ENCODE results near the gene PPP2R1B. TPM values are rescaled to one million over a fixed set of nuclear protein-coding genes. Genes with fewer than 3 reads are reported as not detected.
A peak's percentile ranks its signal among the peaks of the same experiment; 100 is the strongest.

The PPP2R1B gene
- total RNA-seq (2021; fragmentation: NEBNext Ultra II Directional; extraction: Animal tissue kit (Norgen Biotek cat#: 25700)) (86.2 and 87.0 TPM in 2 replicates), polyA plus RNA-seq (2011; rRNA removed) (23.1 and 25.8 TPM in 2 replicates), polyA minus RNA-seq (2011; rRNA and poly(A)+ RNA removed) (119 and 158 TPM in 2 replicates)
- polyA plus RNA-seq (2011; cell fraction: cytosol; rRNA removed), result 33.3 TPM
- 17.5 TPM for polyA plus RNA-seq (2011; cell fraction: nucleus; rRNA removed)
- polyA plus RNA-seq (2012, experiment 1 of 2), result 35.9 to 67.6 TPM (median 46.9 TPM) in 4 replicates
- 3.2 TPM for polyA plus RNA-seq (2012, experiment 2 of 2)
- polyA plus RNA-seq (2013, experiment 1 of 2), result 30.1 TPM
- polyA plus RNA-seq (2013, experiment 2 of 2), result 30.8 TPM
- polyA minus RNA-seq (2011; cell fraction: cytosol; rRNA and poly(A)+ RNA removed), result 49.3 TPM
- polyA minus RNA-seq (2011; cell fraction: nucleus; rRNA and poly(A)+ RNA removed), result 46.8 TPM
- long read RNA-seq, experiment 1, full-length matches to known transcripts, result 11 of 58 reads
- long read RNA-seq, experiment 1, partial matches to known transcripts, result 23 of 58 reads
- long read RNA-seq, experiment 1, other reads (novel, unspliced or antisense), result 24 of 58 reads
- long read RNA-seq, experiment 2, full-length matches to known transcripts, result 35 of 44 reads
- long read RNA-seq, experiment 2, partial matches to known transcripts, result 2 of 44 reads
- long read RNA-seq, experiment 2, other reads (novel, unspliced or antisense), result 7 of 44 reads

DNA sequence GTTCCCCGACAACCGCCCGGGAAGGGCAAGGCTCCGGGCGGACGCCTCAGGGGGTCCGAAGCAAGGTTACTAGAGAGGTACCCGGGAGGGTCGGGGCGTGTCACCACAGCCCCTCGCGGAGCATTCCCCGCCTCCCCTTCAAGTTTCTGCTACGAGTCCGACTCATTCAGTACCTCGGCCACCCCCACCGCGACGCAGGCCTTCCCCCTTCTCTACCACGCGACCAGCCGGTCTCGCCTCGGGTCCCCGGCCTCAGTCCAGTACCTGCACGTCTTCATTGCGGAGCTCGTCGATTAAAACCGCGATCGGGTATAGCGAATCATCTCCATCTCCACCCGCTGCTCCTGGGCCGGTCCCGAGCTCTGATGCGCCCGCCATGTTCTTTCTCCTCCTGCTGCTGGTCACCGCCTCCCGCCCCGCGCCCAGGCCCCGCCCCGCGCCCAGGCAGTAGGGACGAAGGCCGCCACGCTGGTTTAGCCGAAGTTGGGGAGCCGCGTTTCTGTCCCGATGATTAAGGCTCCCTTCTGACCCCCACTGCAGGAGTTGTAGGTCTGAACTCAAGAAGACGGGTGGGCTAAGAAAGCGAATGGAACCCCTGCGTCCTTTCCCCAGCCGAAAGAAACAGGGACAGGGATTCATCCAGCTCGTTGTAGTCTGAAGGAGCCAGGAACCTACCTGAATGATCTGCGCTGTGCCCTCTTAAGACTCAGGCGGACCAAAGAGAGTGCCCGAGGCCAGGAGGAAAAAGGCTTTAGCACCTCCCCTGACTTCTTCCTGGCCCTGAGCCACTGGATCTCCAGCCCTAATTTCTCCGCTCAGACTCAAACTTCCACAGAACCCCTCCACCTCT, at the start of gene PPP2R1B:
TSS of gene PPP2R1B (minus strand) at position 406 of the 850 bp plus-strand sequence. CDS start at position 378, 28 bp downstream.
- peaks cover 0 to 9% (median 5%) of the 10 kb centered on the region in 4 experiments; a peak in 4 of 7 replicates for H3K4me1 ChIP-seq (replicated peaks in 1 of 4; ENCODE audit: control insufficient read depth in 3 of 4, insufficient read depth in 4 of 4, low read length in 3 of 4)
- peak within 1 kb of the TSS; percentile 84 to 88 for H3K4me2 ChIP-seq (ENCODE audit: insufficient read depth in 1 of 2, low read depth in 2 of 2, low read length in 2 of 2)
- no peaks in the 10 kb centered on the region for H3K9me3 ChIP-seq (ENCODE audit: insufficient read depth in 2 of 2, low read depth in 1 of 2, low read length in 1 of 2)
- peak within 1 kb of the TSS; percentile 99 for H3K18ac ChIP-seq (ENCODE audit: extremely low read depth, low read length)
- peak within 1 kb of the TSS; percentile 74 to 91 (median 82) for H3K9ac ChIP-seq (replicated peaks in 1 of 4; ENCODE audit: extremely low read depth in 1 of 4, low read depth in 3 of 4, low read length in 3 of 4)
- peak; percentile 58 for FAIRE-seq
- no peak within 1 kb of the TSS for H2AK5ac ChIP-seq (ENCODE audit: low read depth, low read length)
- H3K36me3 ChIP-seq (ENCODE audit: control insufficient read depth in 2 of 4, insufficient read depth in 4 of 4, low read length in 3 of 4), result peaks cover 0 to 27% (median 12%) of the 10 kb centered on the region in 4 experiments; a peak in 5 of 8 replicates
- H4K5ac ChIP-seq (ENCODE audit: insufficient read length, low read depth, low read length), result peak within 1 kb of the TSS; percentile 100
- H3K27me3 ChIP-seq (replicated peaks in 1 of 4; ENCODE audit: control insufficient read depth in 3 of 4, extremely low read depth in 1 of 4, insufficient read depth in 3 of 4, low read length in 3 of 4), result no peaks in the 10 kb centered on the region
- peak within 1 kb of the TSS; percentile 96 for H4K91ac ChIP-seq (replicated peaks; ENCODE audit: insufficient read length, low read length)
- H3K4me3 ChIP-seq (ENCODE audit: extremely low read depth in 1 of 4, insufficient read depth in 2 of 4, low read depth in 3 of 4, low read length in 4 of 4), result peak within 1 kb of the TSS; percentile 83 to 97 (median 91)
- H2BK5ac ChIP-seq (ENCODE audit: low read depth, low read length), result peak within 1 kb of the TSS; percentile 91
- H2BK12ac ChIP-seq (ENCODE audit: low read depth, low read length), result peak within 1 kb of the TSS; percentile 56; the same call in 1 of the 2 replicates
- H4K20me1 ChIP-seq (replicated peaks in 1 of 2; ENCODE audit: control insufficient read depth in 1 of 2, insufficient read depth in 2 of 2, low read length in 2 of 2), result peaks cover 2 to 3% of the 10 kb centered on the region in 2 experiments
- H4K8ac ChIP-seq (ENCODE audit: extremely low read depth, insufficient read depth, low read length), result peak within 1 kb of the TSS; percentile 94
- H3K79me2 ChIP-seq (ENCODE audit: control insufficient read depth in 1 of 2, insufficient read depth in 2 of 2, low read length in 2 of 2), result peaks cover 0 to 25% of the 10 kb centered on the region in 2 experiments; a peak in 2 of 4 replicates
- no peaks in the 10 kb centered on the region; the same call in 1 of the 2 replicates for H3K79me1 ChIP-seq (ENCODE audit: low read depth, low read length)
- H2BK15ac ChIP-seq (ENCODE audit: low read length), result 0 out of 2 replicates have a peak within 1 kb of the TSS, but pooled peaks have one; percentile 36
- peak within 1 kb of the TSS; percentile 95 for H3K56ac ChIP-seq (replicated peaks; ENCODE audit: insufficient read length, low read depth, low read length)
- H3K4ac ChIP-seq (replicated peaks; ENCODE audit: insufficient read length, low read depth, low read length), result peak within 1 kb of the TSS; percentile 66
- CTCF ChIA-PET (ENCODE audit: partially characterized antibody), result interaction anchor here (0.7 to 11.4 kb wide), 10 partner anchors 11 to 216 kb away, joined by 3 to 106 read pairs (median 4); partner anchors contain the start of gene SIK2
- H3K23ac ChIP-seq (ENCODE audit: insufficient read length), result no peak within 1 kb of the TSS
- H3K14ac ChIP-seq (ENCODE audit: insufficient read length), result no peak within 1 kb of the TSS
- peak within 1 kb of the TSS; percentile 91 for H2AFZ ChIP-seq (ENCODE audit: low read length)
- H3K23me2 ChIP-seq (ENCODE audit: low read depth, low read length), result peaks cover 6% of the 10 kb centered on the region
- DNase-seq (ENCODE audit: low read depth in 1 of 2, low spot score in 2 of 2), result peak; percentile 43 to 86
- H2BK20ac ChIP-seq (ENCODE audit: low read length), result 0 out of 2 replicates have a peak within 1 kb of the TSS, but pooled peaks have one; percentile 25
- H3K27ac ChIP-seq (ENCODE audit: low read depth, low read length), result peak within 1 kb of the TSS; percentile 93
- WGBS, 2 experiments (ENCODE audit: extremely low coverage in 1 of 2, insufficient coverage in 1 of 2, insufficient read length in 1 of 2, insufficient replicate concordance in 2 of 2, low coverage in 1 of 2, low lambda C conversion rate in 2 of 2, missing lambda C conversion rate in 1 of 2), result 1% methylated on average over 46 of the region's 61 CpGs; no CpG with 5 or more reads in 1 of the 2 experiments
- POLR2A ChIA-PET (ENCODE audit: partially characterized antibody), result interaction anchor here (0.6 to 4.0 kb wide), 21 partner anchors 10 to 311 kb away, joined by 3 to 25 read pairs (median 4); partner anchors contain the start of gene SIK2
- peak within 1 kb of the TSS; percentile 96 for H2BK120ac ChIP-seq (replicated peaks; ENCODE audit: low read depth, low read length)
- TF ChIP-seq SRF (IDR thresholded peaks at IDR 0.05; ENCODE audit: low read depth, low read length), result no peak
- TF ChIP-seq JUN (IDR thresholded peaks at IDR 0.05; ENCODE audit: low read depth, low read length), result no peak
- no peak for TF ChIP-seq POU5F1 (IDR thresholded peaks at IDR 0.05; ENCODE audit: low read depth, low read length)
- TF ChIP-seq SIN3A (conservative IDR thresholded peaks at IDR 0.05 in 1 of 2, IDR thresholded peaks at IDR 0.05 in 1 of 2; ENCODE audit: low read depth in 1 of 2, low read length in 2 of 2), result peak; percentile 7 to 59; a peak in 1 of 4 replicates
- no peak for TF ChIP-seq SP4 (IDR thresholded peaks at IDR 0.05; ENCODE audit: low read length)
- no peak for TF ChIP-seq SP1 (IDR thresholded peaks at IDR 0.05; ENCODE audit: low read depth, low read length)
- no peak for TF ChIP-seq RNF2 (IDR thresholded peaks at IDR 0.05; ENCODE audit: borderline replicate concordance, low read depth, low read length, missing control alignments, poor library complexity, severe bottlenecking)

Measured in H1 (cell line).